ENCODE results near the gene GATAD2B.
"Not testable (repeated sequence)": the region's sequence is repeated elsewhere in the genome, so short reads cannot be mapped to it uniquely, and the experiment has no call there.

GRCh38 chr1:153891042-153891441 lies 31.7 kb downstream of the GATAD2B start:
- not testable (repeated sequence) for TF ChIP-seq POLR2A (IDR thresholded peaks at IDR 0.05; ENCODE audit: low read depth, low read length); CTCF (conservative IDR thresholded peaks at IDR 0.05; ENCODE audit: low read depth, low read length); CEBPB (IDR thresholded peaks at IDR 0.05; ENCODE audit: low read depth, low read length); MXI1 (IDR thresholded peaks at IDR 0.05; ENCODE audit: borderline replicate concordance, low read depth, low read length); FOS (IDR thresholded peaks at IDR 0.05; ENCODE audit: low read depth, low read length)
